ENCODE measurements around the gene CDC16.

DNA sequence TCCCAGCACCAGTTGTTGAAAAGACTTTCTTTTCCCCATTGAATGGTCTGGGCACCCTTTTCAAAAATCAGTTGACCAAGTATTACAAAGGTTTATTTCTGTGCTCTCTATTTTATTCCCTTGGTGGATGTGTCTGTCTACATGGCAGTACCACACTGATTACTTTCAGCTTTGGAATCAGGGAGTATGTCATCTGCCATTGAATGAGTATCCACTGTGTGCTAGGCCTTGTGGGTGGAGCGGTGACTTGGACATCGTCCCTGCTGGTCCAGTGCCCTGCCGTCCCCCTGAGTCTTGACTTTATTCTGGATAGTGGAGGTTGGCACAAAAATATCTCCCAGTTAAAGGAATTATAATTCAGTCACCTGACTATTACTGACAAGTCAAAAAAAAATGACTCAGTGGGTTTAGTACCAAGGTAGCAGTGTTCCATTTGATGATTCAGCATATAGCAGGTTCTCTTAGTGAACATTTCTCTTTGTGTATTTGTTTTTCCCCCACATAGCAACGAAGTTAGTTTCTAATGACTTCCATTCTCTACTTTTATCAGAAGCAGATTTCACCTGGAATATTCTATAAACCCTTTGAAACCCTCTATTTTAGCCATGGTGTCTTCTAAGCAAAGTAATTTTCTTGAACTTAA, 50.6 kb downstream of the CDC16 start:
- TF ChIP-seq, protein P1, sequence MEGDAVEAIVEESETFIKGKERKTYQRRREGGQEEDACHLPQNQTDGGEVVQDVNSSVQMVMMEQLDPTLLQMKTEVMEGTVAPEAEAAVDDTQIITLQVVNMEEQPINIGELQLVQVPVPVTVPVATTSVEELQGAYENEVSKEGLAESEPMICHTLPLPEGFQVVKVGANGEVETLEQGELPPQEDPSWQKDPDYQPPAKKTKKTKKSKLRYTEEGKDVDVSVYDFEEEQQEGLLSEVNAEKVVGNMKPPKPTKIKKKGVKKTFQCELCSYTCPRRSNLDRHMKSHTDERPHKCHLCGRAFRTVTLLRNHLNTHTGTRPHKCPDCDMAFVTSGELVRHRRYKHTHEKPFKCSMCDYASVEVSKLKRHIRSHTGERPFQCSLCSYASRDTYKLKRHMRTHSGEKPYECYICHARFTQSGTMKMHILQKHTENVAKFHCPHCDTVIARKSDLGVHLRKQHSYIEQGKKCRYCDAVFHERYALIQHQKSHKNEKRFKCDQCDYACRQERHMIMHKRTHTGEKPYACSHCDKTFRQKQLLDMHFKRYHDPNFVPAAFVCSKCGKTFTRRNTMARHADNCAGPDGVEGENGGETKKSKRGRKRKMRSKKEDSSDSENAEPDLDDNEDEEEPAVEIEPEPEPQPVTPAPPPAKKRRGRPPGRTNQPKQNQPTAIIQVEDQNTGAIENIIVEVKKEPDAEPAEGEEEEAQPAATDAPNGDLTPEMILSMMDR (IDR thresholded peaks at IDR 0.05; ENCODE audit: control extremely low read depth in 1 of 3, insufficient read depth in 1 of 3, low read depth in 1 of 3, low read length in 3 of 3), result no peak
- TF ChIP-seq EZH2 (IDR thresholded peaks at IDR 0.05; ENCODE audit: low read depth, low read length, severe bottlenecking), result no peak
- TF ChIP-seq, protein P2, sequence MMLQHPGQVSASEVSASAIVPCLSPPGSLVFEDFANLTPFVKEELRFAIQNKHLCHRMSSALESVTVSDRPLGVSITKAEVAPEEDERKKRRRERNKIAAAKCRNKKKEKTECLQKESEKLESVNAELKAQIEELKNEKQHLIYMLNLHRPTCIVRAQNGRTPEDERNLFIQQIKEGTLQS (IDR thresholded peaks at IDR 0.05; ENCODE audit: insufficient read depth, low read depth, low read length), result no peak
- TF ChIP-seq POU5F1 (IDR thresholded peaks at IDR 0.05; ENCODE audit: low read depth, low read length), result no peak
- no peak for TF ChIP-seq RAD21 (IDR thresholded peaks at IDR 0.05 in 1 of 2, conservative IDR thresholded peaks at IDR 0.05 in 1 of 2; ENCODE audit: low read depth in 2 of 2, low read length in 2 of 2)
- no peak for TF ChIP-seq BRCA1 (IDR thresholded peaks at IDR 0.05; ENCODE audit: low read depth, low read length)
- TF ChIP-seq SRF (IDR thresholded peaks at IDR 0.05; ENCODE audit: low read depth, low read length), result no peak
- TF ChIP-seq BACH1 (IDR thresholded peaks at IDR 0.05; ENCODE audit: low read length), result no peak
- no peak for TF ChIP-seq POLR2A (IDR thresholded peaks at IDR 0.05; ENCODE audit: control extremely low read depth in 1 of 2, low read depth in 2 of 2, low read length in 2 of 2)
- TF ChIP-seq RXRA (IDR thresholded peaks at IDR 0.05; ENCODE audit: insufficient read depth, low read depth, low read length), result no peak
- no peak for TF ChIP-seq SP1 (IDR thresholded peaks at IDR 0.05; ENCODE audit: low read depth, low read length)
- TF ChIP-seq, protein P3, sequence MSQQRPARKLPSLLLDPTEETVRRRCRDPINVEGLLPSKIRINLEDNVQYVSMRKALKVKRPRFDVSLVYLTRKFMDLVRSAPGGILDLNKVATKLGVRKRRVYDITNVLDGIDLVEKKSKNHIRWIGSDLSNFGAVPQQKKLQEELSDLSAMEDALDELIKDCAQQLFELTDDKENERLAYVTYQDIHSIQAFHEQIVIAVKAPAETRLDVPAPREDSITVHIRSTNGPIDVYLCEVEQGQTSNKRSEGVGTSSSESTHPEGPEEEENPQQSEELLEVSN (IDR thresholded peaks at IDR 0.05), result no peak
- TF ChIP-seq FOSL1 (IDR thresholded peaks at IDR 0.05; ENCODE audit: insufficient read depth, low read depth, low read length), result no peak
- TF ChIP-seq CTBP2 (IDR thresholded peaks at IDR 0.05; ENCODE audit: borderline replicate concordance, insufficient read depth, insufficient read length, low read length), result no peak
